ENCODE data around the gene NEUROD6. TPM values are rescaled to one million over a fixed set of nuclear protein-coding genes. Genes with fewer than 3 reads are reported as not detected.

Gene NEUROD6
- total RNA-seq, 2 donors from 2014 or later = not detected

- WGBS, 2 experiments (ENCODE audit: insufficient coverage in 1 of 2, insufficient read length in 1 of 2) = 40 to 75% methylated on average over 1 to 3 of the region's 3 CpGs
Observed at GRCh38 chr7:31370609-31371008, 30.1 kb upstream of the NEUROD6 start.

GRCh38 chr7:31368620-31369019 is 28.1 kb upstream of the NEUROD6 start:
- Histone ChIP-seq H3K36me3 (ENCODE audit: control insufficient read depth, insufficient read depth, low read length) (no peaks in the 10 kb centered on the region), H3K4me1 (ENCODE audit: control insufficient read depth, insufficient read depth, low read length) (peaks cover 1% of the 10 kb centered on the region), H3K4me3 (ENCODE audit: low read length) (no peak overlapping the region), H3K27me3 (ENCODE audit: control insufficient read depth, insufficient read depth, low read length, poor library complexity, severe bottlenecking) (no peaks in the 10 kb centered on the region), H3K9ac (ENCODE audit: extremely low read depth, low read length, poor library complexity, severe bottlenecking) (no peak overlapping the region), H3K9me3 (ENCODE audit: control insufficient read depth, low read length) (no peaks in the 10 kb centered on the region), H3K27ac (ENCODE audit: low read depth, low read length) (no peak overlapping the region)
- no peak overlapping the region for H3K27ac Mint-ChIP-seq
- TF ChIP-seq CTCF (conservative IDR thresholded peaks at IDR 0.05) = no peak
- H3K27me3 Mint-ChIP-seq (ENCODE audit: insufficient read depth) = peaks cover 4% of the 10 kb centered on the region
- no peaks in the 10 kb centered on the region for H3K9me3 Mint-ChIP-seq
- H3K36me3 Mint-ChIP-seq (ENCODE audit: low read depth) = no peaks in the 10 kb centered on the region
- 88 to 93% methylated on average over 7 to 10 of the region's 10 CpGs for WGBS, 2 experiments (ENCODE audit: insufficient coverage in 1 of 2, insufficient read length in 1 of 2)
- H3K4me3 Mint-ChIP-seq = no peak overlapping the region
- DNase-seq = no peak
- peaks cover 40% of the 10 kb centered on the region for H3K4me1 Mint-ChIP-seq

More at GRCh38 chr7:31370609-31371008, 30.1 kb upstream of the NEUROD6 start:
- Mint-ChIP-seq H3K4me3 (no peak overlapping the region), H3K4me1 (peaks cover 54% of the 10 kb centered on the region), H3K27ac (no peak overlapping the region), H3K27me3 (ENCODE audit: insufficient read depth) (peaks cover 4% of the 10 kb centered on the region), H3K9me3 (no peaks in the 10 kb centered on the region), H3K36me3 (ENCODE audit: low read depth) (no peaks in the 10 kb centered on the region)
- no peak overlapping the region for H3K9ac ChIP-seq (ENCODE audit: extremely low read depth, low read length, poor library complexity, severe bottlenecking)
- H3K4me3 ChIP-seq (ENCODE audit: low read length) = no peak overlapping the region
- no peaks in the 10 kb centered on the region for H3K9me3 ChIP-seq (ENCODE audit: control insufficient read depth, low read length)
- no peaks in the 10 kb centered on the region for H3K36me3 ChIP-seq (ENCODE audit: control insufficient read depth, insufficient read depth, low read length)
- TF ChIP-seq CTCF (conservative IDR thresholded peaks at IDR 0.05) = no peak
- DNase-seq = peak; percentile 73
- H3K27ac ChIP-seq (ENCODE audit: low read depth, low read length) = no peak overlapping the region
- H3K27me3 ChIP-seq (ENCODE audit: control insufficient read depth, insufficient read depth, low read length, poor library complexity, severe bottlenecking) = no peaks in the 10 kb centered on the region
- peaks cover 9% of the 10 kb centered on the region for H3K4me1 ChIP-seq (ENCODE audit: control insufficient read depth, insufficient read depth, low read length)

GRCh38 chr7:31363496-31363895 is 23.0 kb upstream of the NEUROD6 start:
- H3K27ac ChIP-seq (ENCODE audit: low read depth, low read length) = no peak overlapping the region
- H3K27ac Mint-ChIP-seq = no peak overlapping the region
- WGBS, 2 experiments (ENCODE audit: insufficient coverage in 1 of 2, insufficient read length in 1 of 2) = 94 to 100% methylated on average over 3 of the region's 3 CpGs
- no peaks in the 10 kb centered on the region for H3K9me3 ChIP-seq (ENCODE audit: control insufficient read depth, low read length)
- H3K27me3 Mint-ChIP-seq (ENCODE audit: insufficient read depth) = no peaks in the 10 kb centered on the region
- no peak overlapping the region for H3K4me3 ChIP-seq (ENCODE audit: low read length)
- peaks cover 4% of the 10 kb centered on the region for H3K4me1 Mint-ChIP-seq
- no peaks in the 10 kb centered on the region for H3K4me1 ChIP-seq (ENCODE audit: control insufficient read depth, insufficient read depth, low read length)
- H3K36me3 ChIP-seq (ENCODE audit: control insufficient read depth, insufficient read depth, low read length) = no peaks in the 10 kb centered on the region
- H3K4me3 Mint-ChIP-seq = no peak overlapping the region
- no peaks in the 10 kb centered on the region for H3K36me3 Mint-ChIP-seq (ENCODE audit: low read depth)
- DNase-seq = no peak
- TF ChIP-seq CTCF (conservative IDR thresholded peaks at IDR 0.05) = no peak
- no peak overlapping the region for H3K9ac ChIP-seq (ENCODE audit: extremely low read depth, low read length, poor library complexity, severe bottlenecking)
- H3K9me3 Mint-ChIP-seq = no peaks in the 10 kb centered on the region
- no peaks in the 10 kb centered on the region for H3K27me3 ChIP-seq (ENCODE audit: control insufficient read depth, insufficient read depth, low read length, poor library complexity, severe bottlenecking)
